ENCODE results near the gene TBC1D28.
"Not testable (repeated sequence)": the region's sequence is repeated elsewhere in the genome, so short reads cannot be mapped to it uniquely, and the experiment has no call there.

TBC1D28 gene
- 0 to 2.3 (median 0) reads per million in 17 experiments for total RNA-seq

- DNase-seq = not testable (repeated sequence)
Measured at GRCh38 chr17:18644291-18644690, at the start of gene TBC1D28. TSS of gene TBC1D28 (minus strand) at chr17:18644391. CDS start at chr17:18641352, 3,039 bp downstream.

- not testable (repeated sequence) for DNase-seq
Measured at GRCh38 chr17:18682668-18683067, 38.5 kb upstream of the TBC1D28 start.

GRCh38 chr17:18681767-18682571 lies 37.8 kb upstream of the TBC1D28 start, which contains the start of gene FOXO3B:
TSS of gene FOXO3B (minus strand) at chr17:18682314. CDS start at chr17:18681651, 663 bp downstream.
- peak; percentile 79 to 85 (median 82) for DNase-seq

- not testable (repeated sequence) for DNase-seq
Measured at GRCh38 chr17:18677381-18677780, 33.2 kb upstream of the TBC1D28 start.

- DNase-seq = not testable (repeated sequence)
Measured at GRCh38 chr17:18676928-18677327, 32.7 kb upstream of the TBC1D28 start.

- DNase-seq = not testable (repeated sequence)
Measured at GRCh38 chr17:18672395-18673227, 28.4 kb upstream of the TBC1D28 start.

GRCh38 chr17:18668625-18669024 lies 24.4 kb upstream of the TBC1D28 start:
- DNase-seq = not testable (repeated sequence)

GRCh38 chr17:18667535-18667934 lies 23.3 kb upstream of the TBC1D28 start:
- not testable (repeated sequence) for DNase-seq

- DNase-seq = not testable (repeated sequence)
Measured at GRCh38 chr17:18666326-18666725, 22.1 kb upstream of the TBC1D28 start.

GRCh38 chr17:18661924-18662624 lies 17.9 kb upstream of the TBC1D28 start:
- DNase-seq = peak in 1 of 4 experiments; percentile 5

GRCh38 chr17:18650094-18650493 lies 5.9 kb upstream of the TBC1D28 start:
- DNase-seq = not testable (repeated sequence)

GRCh38 chr17:18643124-18643523 lies 1.1 kb downstream of the TBC1D28 start:
- DNase-seq = not testable (repeated sequence)

- DNase-seq = not testable (repeated sequence)
Measured at GRCh38 chr17:18638357-18638756, 5.8 kb downstream of the TBC1D28 start.

- peak in 2 of 4 experiments; percentile 3 to 8 for DNase-seq
Measured at GRCh38 chr17:18636237-18636636, 8.0 kb downstream of the TBC1D28 start.

GRCh38 chr17:18635773-18636172 lies 8.4 kb downstream of the TBC1D28 start:
- DNase-seq = peak in 1 of 4 experiments; percentile 28

GRCh38 chr17:18634550-18635263 lies 9.5 kb downstream of the TBC1D28 start:
- DNase-seq = peak in 1 of 4 experiments; percentile 3

GRCh38 chr17:18626152-18626870 lies 17.9 kb downstream of the TBC1D28 start:
- DNase-seq = no peak

- peak; percentile 85 to 93 (median 88) for DNase-seq
Measured at GRCh38 chr17:18625509-18626104, 18.6 kb downstream of the TBC1D28 start.

- DNase-seq = peak in 2 of 4 experiments; percentile 6 to 8
Measured at GRCh38 chr17:18624862-18625501, 19.2 kb downstream of the TBC1D28 start.

GRCh38 chr17:18617613-18618012 lies 26.6 kb downstream of the TBC1D28 start:
- DNase-seq = not testable (repeated sequence)
